Stimulated activated CD8-positive, alpha-beta memory T cell treated with anti-CD3 and anti-CD28 coated beads, Interleukin-2, amount 100 ng/mL, for 48 hours (primary cell): ENCODE measurements around the gene UBN1.

Experiments
- DNase-seq, 2 donors: peaks; one replicate each; pipeline ENCODE4 v3.0.0-alpha.2; 2020; ENCODE audit warnings: low read depth in 2 of 2

UBN1 gene, protein sequence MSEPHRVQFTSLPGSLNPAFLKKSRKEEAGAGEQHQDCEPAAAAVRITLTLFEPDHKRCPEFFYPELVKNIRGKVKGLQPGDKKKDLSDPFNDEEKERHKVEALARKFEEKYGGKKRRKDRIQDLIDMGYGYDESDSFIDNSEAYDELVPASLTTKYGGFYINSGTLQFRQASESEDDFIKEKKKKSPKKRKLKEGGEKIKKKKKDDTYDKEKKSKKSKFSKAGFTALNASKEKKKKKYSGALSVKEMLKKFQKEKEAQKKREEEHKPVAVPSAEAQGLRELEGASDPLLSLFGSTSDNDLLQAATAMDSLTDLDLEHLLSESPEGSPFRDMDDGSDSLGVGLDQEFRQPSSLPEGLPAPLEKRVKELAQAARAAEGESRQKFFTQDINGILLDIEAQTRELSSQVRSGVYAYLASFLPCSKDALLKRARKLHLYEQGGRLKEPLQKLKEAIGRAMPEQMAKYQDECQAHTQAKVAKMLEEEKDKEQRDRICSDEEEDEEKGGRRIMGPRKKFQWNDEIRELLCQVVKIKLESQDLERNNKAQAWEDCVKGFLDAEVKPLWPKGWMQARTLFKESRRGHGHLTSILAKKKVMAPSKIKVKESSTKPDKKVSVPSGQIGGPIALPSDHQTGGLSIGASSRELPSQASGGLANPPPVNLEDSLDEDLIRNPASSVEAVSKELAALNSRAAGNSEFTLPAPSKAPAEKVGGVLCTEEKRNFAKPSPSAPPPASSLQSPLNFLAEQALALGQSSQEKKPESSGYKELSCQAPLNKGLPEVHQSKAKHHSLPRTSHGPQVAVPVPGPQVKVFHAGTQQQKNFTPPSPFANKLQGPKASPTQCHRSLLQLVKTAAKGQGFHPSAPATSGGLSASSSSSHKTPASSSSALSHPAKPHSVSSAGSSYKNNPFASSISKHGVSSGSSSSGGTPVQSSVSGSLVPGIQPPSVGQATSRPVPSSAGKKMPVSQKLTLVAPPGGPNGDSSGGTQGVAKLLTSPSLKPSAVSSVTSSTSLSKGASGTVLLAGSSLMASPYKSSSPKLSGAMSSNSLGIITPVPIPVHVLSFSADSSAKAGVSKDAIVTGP (N-terminal part only)

DNA sequence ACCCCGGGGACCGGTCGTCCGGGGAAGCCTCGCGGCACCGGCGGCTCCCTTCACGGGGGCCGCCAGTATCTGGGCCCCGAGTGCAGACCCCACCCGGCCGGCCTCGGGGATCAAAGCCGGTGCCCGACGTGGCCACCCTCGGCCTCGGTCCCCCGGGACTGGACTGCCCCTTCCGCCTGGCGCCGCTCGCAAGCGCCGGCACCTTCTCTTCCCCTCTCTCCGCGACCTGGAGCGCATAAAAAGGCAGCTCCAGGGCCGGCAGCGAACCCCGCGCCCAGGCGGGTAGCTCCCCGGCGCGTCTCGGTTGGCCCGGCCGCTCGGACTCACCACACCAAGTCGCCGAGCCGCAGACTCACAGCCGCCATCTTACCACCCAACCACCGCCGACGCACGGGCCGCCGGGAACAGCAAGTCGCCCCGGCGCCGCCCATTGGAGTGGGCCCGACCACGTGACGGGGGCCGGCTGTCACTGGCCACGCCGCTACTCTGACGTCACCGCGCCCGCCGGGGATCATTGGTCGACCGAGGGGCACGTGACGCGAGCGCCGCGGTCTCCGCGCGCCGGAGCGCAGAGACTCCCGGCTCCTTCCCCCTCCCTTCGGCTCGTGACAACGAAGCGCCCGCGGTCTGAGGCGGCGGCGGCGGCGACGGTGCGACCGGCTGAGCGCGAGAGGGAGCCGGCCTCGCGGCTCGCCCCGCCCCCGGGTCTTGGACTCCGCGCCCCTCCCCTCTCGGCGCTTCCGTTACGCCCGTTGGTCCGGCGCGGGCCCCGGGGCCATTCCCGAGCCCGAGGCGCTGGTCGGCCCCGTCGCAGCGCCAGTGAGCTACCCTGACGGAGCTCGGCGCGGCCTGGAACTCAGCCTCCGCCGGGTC lies at the start of gene UBN1, which contains the start of gene GLYR1:
Gene UBN1 (plus strand): TSS at position 581 of the 873 bp plus-strand sequence. CDS start 5,437 bp downstream, outside the sequence.
Gene GLYR1 (minus strand): TSS at position 388 of the 873 bp plus-strand sequence. CDS start 23 bp downstream, at position 365.
- peak; percentile 100 for DNase-seq

DNA sequence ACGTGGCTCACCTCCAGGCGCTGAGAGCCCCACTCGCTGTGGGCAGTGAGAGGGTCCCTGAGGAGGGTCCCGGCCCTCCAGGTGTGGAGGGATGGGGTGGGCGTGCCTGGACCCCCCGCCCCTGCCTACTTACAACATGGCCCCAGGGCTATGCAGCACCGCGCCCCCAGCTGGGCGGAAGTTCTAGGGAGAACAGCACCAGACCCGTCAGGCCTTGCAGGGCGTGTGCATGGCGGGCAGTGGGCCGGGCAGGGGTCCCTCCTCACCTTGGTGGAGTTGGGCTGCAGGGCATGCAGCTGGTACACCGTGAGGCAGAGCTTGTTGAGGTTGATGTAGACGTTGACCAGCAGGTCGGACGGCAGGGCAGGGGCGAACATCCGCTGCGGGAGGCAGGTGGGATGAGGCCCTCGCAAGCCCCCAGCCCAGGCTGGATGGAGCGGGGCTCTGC lies 49.5 kb upstream of the UBN1 start:
- no peak for DNase-seq

DNA sequence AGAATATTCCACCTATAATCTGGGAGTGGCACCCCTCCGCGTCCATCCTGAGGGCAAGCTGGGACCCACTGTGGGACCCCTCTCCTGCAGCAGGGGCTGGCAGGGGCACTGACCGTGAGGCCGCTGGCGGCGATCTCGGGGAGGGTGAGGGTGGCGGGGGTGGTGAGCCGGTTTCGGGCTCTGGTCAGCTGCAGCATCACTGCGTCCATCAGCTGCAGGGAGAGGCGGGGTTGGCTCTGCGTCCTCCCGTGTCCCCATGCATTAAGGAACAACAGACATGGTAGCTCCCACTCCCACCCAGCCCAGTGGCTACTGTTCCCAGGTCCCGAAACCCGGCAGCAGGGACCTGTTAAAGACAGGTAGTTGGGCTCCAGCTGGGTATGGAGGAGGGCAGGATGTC lies 48.8 kb upstream of the UBN1 start:
- DNase-seq, result no peak

DNA sequence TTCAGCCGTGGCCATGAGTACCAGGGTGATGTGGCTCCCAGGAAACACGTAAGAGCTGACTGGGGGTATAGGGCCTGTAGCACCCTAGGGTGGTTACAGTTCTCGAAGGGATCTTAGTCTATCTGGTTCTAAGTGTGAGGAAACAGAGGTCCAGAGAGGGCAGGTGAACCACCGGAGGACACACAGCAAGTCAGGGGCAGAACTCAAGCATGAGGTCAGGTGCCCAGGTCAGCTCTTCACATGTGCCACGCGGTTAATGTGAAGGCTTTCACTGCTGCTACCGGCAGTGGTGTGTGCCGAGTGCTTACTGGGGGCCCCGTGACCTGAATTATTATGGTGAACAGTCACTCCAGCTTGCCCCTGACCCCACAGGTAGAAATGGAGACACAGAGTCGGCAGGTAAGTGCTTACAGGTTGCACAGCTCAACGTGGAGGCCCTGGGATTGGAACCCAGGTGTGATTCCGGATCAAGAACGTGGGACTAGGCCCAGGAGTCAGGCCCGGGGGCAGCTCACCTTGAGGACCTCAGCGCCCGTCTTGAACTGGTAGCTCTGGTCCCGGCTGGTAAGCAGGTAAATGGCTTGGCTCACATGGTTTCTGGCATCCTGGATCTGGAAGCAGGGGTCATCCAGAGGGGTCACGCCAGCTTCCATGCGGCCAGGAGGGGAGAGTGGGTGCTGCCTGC lies 48.0 kb upstream of the UBN1 start:
- DNase-seq, result no peak

DNA sequence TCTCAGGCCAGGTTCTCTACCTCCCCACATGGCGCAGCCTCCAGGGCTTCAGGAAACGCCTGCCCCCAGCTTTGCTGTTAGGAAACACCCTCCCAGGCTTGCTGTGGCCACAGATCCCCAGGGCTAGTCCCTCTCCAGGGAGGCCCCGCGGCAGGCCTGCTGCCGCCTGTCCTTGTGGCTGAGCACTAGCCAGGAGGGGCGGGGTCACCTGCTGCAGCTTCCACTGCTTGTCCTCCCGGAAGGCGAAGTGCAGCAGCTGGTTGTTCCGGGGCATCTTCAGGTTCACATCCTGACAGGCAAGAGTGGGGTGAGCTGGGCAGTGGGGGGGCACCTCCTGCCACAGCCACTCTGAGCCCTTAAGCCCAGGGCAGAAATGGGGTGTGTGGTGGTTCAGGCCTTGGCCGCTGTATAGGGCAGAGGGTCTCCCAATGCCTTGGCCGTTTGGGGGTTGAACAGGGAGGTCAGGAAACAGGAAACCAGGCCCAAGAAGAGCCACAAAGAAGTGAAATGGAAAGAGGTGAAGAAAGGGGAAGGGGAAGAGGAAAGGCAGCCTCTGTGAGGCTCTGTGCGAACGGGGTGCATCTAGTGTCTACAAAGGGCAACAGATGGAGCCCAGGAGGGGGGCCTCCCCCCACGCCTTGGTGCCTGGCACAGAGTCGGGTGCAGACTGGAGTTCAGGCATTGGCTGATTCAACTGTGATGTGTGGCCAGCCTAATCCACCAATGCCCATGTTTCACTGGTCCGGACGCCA lies 46.8 kb upstream of the UBN1 start:
- no peak for DNase-seq

DNA sequence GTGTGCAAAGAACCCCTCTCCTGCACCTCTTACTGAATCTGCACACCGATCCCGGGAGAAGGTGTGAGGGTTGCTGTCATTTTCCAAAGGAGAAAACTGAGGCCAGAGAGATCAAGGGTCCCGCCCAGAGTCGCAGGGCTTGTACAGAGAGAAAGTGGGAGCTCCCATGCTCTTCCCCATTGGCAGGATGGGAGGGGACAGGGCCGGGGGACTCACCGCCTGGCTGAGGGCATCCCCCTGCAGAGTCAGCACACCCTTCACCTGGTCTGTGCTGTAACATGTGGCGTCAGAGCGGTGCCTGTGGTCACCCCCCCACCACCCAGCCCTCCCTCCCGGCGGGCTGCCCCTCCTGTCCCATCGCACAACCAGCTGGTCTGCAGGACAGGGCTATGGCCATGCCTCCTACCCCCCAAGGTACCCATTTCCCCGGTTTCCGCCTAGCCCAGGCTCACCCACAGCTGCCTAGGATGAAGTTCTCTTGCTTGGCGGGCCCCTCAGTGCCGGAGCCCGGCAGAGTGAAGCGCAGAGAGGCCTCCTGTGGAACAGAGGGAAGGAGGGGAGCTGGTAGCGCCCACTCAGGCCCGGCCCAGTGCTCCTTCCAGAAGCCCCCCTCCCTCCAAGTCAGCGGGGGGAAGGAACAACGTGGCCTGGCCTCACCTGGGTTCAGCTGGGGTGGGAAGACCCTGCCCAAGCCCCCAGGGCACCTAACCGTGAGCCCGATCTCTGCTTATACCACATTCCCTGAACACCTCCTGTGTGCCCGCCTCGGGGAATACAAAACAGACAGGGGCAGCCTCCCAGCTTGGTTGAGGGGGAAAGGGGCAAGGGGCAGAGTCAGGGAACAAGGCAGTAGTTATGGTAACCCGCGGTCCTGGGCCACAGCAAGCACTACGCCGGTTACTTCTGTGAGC lies 46.0 kb upstream of the UBN1 start:
- no peak for DNase-seq

DNA sequence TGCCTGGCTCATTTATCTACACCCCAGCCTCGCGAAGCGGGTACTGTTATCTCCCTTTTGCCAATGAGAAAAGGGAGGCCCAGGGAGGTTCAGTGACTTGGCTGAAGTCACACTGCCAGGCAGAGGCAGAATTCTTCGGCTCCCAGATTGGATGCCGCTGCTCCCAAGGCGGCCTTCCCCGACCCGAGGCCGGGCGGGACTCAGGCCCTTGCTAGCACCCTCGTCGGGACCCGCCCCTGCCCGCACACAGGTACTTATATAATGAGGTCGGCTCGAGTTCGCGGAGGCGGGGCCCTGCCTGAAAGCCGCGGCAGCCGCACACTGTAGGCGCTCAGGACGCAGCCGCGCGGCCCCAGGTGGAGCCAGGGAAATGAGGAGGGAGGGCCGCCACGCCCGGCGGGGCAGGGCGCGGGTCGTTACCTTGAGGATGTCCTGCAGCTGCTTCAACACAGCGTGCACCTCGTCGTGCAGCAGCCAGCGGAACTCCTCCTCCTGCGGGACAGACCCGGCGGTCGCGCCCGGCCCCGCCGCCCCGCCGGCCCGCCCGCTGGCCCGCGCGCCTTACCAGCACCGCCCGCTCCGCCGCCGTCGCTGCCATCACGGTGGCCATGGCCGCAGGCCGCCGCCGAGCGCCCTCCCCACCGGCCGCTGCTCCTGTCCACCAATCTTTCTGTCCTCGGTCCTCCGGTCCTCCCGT lies 45.2 kb upstream of the UBN1 start, which contains the start of gene ROGDI:
Gene ROGDI (minus strand): TSS at position 672 of the 697 bp plus-strand sequence. CDS start 62 bp downstream, at position 610.
- peak; percentile 57 to 59 for DNase-seq

DNA sequence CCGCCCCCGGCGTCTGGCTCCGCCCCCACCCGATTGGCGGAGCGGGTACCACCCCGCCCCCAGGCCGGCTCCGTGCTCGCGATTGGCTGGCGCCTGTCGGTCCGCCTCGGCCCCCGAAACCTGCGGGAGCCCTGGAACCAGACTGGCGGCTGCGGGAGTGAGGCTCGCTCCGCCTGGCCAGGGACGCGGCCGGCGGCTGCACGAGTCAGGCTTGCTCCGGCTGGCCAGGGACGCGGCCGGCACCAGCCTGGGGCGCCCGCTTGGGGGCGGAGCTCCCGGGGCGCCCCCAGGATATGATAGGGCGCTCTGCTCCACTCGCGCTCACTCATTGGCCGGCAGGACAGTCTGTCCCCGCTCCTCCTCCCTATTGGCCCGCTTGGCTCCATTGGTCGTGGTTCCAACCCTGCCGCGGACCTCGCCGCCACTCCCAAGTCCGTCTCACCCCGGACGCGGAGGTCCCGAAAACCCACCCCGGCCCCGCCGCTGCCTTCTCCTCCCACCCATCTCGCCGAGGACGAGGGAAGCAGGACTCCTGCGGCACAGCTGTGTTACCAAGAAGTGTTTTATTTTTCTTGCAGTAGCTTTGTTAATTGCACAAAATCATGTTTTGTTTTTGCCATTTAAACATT lies 44.5 kb upstream of the UBN1 start:
- DNase-seq, result peak; percentile 83 to 88

DNA sequence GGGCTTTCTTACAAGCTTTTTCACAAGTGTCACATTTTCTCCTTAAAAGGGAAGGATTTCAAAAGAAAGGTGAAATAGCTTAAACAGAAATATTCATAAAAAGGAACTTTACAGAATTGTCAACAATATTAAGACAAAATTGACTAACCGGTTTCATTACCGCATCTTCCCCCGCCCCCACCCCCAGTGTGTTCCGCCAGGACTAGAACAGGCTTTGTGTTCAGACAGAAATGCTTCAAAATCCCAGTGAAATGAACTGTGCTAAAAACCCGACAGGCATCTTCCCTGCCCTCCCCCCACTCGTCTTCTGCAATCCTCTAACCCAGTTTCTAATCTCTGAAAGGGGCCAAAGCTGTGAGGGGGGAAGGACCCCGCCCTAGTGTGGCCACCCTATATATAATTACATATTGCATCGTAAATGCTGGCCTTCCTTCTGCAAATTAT lies 43.9 kb upstream of the UBN1 start:
- DNase-seq, result no peak

DNA sequence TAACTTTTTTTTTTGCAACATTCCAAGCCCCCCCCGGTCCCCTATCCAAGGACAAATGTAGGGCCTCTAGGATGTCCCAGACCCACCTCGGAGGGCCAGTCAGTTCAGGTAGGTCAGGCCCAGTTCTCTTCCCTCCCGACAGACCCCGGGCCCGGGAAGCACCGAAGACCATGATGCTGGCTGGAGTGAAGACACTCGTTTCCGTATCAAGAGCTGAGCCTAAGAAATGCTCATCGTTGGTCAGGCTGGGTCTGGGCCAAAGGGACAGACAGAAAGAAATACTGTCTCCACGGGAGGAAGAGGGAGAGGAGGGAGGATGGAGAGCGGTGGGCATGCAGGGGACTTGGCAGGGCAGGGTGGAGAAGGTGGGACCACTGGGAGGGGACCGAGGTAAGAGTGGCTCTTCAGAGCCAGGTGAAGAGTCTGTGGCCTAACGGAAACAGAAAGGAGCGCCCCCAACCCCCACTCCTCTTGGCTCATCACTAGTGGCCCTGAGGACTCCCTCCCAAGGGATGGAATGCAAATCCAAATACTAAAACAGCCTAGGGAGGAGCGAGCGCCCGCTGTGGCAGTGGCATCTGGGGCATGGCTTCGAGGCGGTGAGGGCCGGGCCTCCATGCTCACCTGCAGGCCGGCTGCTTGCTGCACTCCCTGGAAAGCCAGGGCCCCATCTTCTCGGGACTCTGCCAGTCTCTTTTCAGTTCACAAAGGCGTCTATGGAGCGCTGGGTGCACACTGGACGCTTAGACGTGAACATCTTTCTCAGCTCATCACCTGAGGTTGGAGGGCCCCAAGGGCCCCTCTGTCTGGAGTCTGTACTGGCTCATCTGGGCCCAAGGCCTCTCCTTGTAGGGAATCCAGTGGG lies 43.2 kb upstream of the UBN1 start:
- DNase-seq, result no peak

DNA sequence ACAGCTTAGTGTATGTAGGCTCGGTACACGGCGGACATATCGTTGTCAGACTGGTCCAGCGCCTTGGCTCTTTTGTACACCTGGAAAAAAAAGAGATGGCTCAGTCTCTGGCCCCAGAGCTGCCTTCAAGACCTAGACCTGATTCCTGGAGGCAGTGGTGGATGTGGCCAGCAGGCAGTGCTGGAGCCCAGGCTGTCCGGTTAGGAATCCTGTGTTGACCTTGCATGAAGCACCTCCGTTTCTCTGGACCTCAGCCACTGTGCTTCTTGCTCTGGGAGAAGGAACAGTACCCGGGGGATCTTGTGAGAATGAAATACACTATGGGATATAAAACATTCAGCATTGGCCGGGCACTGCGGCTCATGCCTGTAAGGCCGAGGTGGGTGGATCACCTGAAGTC lies 42.0 kb upstream of the UBN1 start:
- DNase-seq, result no peak

DNA sequence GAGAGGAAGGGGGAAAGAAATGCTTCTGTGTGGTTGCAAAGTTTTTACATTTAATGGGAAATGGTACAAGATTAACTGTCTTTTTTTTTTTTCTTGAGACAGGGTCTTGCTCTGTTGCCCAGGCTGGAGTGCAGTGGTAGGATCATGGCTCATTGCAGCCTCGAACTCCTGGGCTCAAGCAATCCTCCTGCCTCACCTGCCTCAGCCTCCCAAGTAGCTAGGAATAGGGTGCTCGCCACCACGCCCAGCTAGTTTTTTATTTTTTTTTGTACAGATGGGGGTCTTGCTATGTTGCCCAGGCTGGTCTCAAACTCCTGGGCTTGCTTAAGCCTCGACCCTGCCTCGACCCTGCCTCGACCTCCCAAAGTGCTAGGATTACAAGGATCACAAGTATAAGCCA lies 41.0 kb upstream of the UBN1 start:
- no peak for DNase-seq

DNA sequence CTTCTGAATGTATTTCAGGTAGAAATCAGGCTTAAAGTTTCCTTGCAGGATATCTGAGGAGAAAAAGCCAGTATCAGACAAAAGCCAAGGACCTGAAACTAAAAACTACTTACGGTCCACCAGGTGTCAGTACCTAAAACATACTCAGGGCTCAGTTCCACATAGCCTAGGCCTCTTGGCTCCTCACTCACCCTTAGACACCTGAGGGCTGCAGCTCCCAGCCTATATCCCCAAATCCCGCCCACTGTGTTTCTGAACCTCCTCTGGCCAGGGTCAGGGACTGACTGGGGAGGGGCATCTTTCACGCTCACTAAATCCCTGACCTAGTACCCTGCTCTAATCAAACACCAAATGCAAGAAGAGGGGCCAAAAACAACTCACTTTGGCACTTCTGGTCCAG lies 36.0 kb upstream of the UBN1 start:
- no peak for DNase-seq

DNA sequence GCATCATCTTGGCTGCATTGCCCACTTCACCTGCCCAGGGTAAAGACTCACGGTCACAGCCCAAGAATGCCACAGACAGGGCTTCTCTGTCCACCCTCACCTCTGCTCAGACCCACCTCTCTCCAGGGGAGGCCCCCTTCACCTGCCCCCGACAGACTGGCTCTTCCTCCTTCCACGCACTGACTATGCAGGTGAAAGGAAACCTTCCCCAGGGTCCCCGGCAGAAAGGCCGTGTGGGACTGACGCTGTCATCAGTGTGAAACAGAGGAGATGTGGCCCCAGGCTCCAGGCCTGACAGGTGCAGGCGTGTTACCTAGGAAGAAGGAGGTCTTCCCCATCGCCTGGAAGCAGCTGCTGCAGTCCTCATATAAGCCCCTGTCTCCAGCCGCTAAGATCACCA lies 35.5 kb upstream of the UBN1 start:
- DNase-seq, result no peak

DNA sequence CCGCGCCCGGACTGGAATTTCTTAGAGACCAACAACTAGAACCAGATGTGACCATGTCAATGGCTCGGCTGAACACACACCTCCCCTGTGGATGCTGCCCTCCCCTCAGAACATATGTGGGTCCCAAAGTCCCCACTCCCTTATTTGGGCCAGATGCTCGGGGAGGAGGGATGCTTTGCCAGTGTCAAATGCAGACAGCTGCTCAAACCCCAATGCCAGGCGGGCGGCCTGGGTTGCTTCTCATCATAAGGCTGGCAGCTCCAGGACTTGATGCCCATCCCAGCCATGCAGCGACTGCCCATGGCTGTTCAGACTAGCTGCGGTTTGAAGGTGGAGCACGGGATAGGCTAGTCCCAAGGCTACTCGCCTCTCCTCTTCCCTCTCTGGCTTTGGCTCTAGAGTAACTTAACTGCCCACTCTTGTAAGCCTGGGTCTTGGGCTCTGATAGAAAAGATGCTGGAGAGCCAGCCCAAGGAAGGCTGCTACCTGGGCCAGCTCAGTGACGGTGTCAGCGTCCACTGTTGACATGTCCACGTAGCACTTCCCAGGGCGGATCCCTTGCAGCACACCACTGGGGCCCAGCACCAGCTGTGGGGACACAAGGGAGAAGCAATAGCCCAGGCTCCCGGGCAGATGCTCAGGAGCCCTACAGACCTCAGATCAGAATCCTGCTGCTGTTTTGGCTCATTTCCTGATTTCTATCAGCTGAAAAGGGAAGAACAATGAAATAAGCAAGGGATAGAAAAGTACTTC lies 33.9 kb upstream of the UBN1 start:
- DNase-seq, result no peak

DNA sequence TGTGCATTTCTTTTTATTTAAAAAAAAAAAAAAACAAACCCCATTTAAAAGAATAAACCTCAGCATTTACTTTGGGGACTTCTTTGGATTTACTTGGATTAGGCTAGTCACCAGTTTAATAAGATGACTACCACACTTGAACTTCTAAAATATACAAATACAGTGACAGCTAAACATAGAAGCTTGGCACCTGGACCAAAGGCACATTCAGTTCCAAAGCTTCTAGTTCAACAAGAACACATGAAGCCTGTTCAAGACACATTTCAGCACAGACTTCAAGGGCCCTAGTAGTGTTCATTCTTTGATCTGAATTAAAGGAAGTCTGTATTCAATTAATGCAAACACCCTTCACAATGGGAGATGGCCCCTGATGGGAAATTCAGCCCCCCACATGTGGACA lies 33.2 kb upstream of the UBN1 start:
- no peak for DNase-seq
